ENCODE data around the gene PRPF6.
A peak's percentile ranks its signal among the peaks of the same experiment; 100 is the strongest.

The PRPF6 gene

GRCh38 chr20:64037498-64038213, 56.7 kb downstream of the PRPF6 start:
- DNase-seq = no peak

- no peak for DNase-seq
These were observed 57.3 kb downstream of the PRPF6 start for GRCh38 chr20:64038224-64038564.

GRCh38 chr20:64038565-64039292, 57.8 kb downstream of the PRPF6 start:
- peak; percentile 49 to 64 for DNase-seq

GRCh38 chr20:64039293-64040160, 58.6 kb downstream of the PRPF6 start:
- no peak for DNase-seq

GRCh38 chr20:64040231-64041039, 59.5 kb downstream of the PRPF6 start:
- no peak for DNase-seq

GRCh38 chr20:64041040-64041780, 60.3 kb downstream of the PRPF6 start:
- DNase-seq = no peak

- DNase-seq = no peak
These were observed 60.8 kb downstream of the PRPF6 start for GRCh38 chr20:64041781-64042053.

GRCh38 chr20:64042054-64042781, 61.3 kb downstream of the PRPF6 start:
- DNase-seq = no peak

GRCh38 chr20:64043768-64044167, 62.8 kb downstream of the PRPF6 start:
- DNase-seq = no peak

- DNase-seq = no peak
These were observed 63.7 kb downstream of the PRPF6 start for GRCh38 chr20:64044484-64045247.

GRCh38 chr20:64045346-64046011, 64.5 kb downstream of the PRPF6 start:
- DNase-seq = no peak

GRCh38 chr20:64047046-64047389, 66.1 kb downstream of the PRPF6 start:
- DNase-seq = no peak

GRCh38 chr20:64047968-64048401, 67.1 kb downstream of the PRPF6 start:
- no peak for DNase-seq

GRCh38 chr20:64048402-64049044, 67.6 kb downstream of the PRPF6 start:
- DNase-seq = no peak

GRCh38 chr20:64049060-64049877, 68.3 kb downstream of the PRPF6 start, which contains the start of gene SOX18:
SOX18 (minus strand) TSS chr20:64049639; CDS start chr20:64049516, 123 bp downstream.
- peak in 1 of 2 experiments; percentile 48 for DNase-seq

- DNase-seq = no peak
These were observed 68.9 kb downstream of the PRPF6 start for GRCh38 chr20:64049878-64050260.

- no peak for DNase-seq
These were observed 69.5 kb downstream of the PRPF6 start for GRCh38 chr20:64050261-64051032.

- no peak for DNase-seq
These were observed 70.1 kb downstream of the PRPF6 start for GRCh38 chr20:64051033-64051452.
